ENCODE results near the gene NNAT. TPM values are rescaled to one million over a fixed set of nuclear protein-coding genes. Genes with fewer than 3 reads are reported as not detected.

The NNAT gene
- total and polyA plus RNA-seq, 2 of the 8 experiments (the other 6 are each of a cell fraction or from before 2014, with no cell fraction given) = 66.8 to 175 TPM

- TF ChIP-seq EP300 (IDR thresholded peaks at IDR 0.05; ENCODE audit: borderline replicate concordance in 1 of 2, low read depth in 2 of 2, low read length in 2 of 2) = no peak
- no peak for TF ChIP-seq CTBP2 (IDR thresholded peaks at IDR 0.05; ENCODE audit: borderline replicate concordance, insufficient read depth, insufficient read length, low read length)
- TF ChIP-seq TBP (IDR thresholded peaks at IDR 0.05; ENCODE audit: low read depth, low read length) = peak; percentile 90
- TF ChIP-seq HDAC6 (IDR thresholded peaks at IDR 0.05; ENCODE audit: low read depth, low read length) = no peak
- TF ChIP-seq CREB1 (IDR thresholded peaks at IDR 0.05) = no peak
- 0 out of 4 replicates have a peak, but pooled peaks of 1 of the 2 experiments have one; percentile 35 for TF ChIP-seq HDAC2 (IDR thresholded peaks at IDR 0.05; ENCODE audit: borderline replicate concordance in 1 of 2, low read depth in 2 of 2, low read length in 2 of 2)
- TF ChIP-seq ZNF274 (IDR thresholded peaks at IDR 0.05; ENCODE audit: borderline replicate concordance, extremely low read depth, low read length) = no peak
- no peak for TF ChIP-seq BRCA1 (IDR thresholded peaks at IDR 0.05; ENCODE audit: low read depth, low read length)
- TF ChIP-seq CBX8 (IDR thresholded peaks at IDR 0.05; ENCODE audit: borderline replicate concordance, low read depth, low read length) = no peak
- no peak for TF ChIP-seq RFX5 (IDR thresholded peaks at IDR 0.05; ENCODE audit: borderline replicate concordance, low read depth, low read length)
- TF ChIP-seq NRF1 (IDR thresholded peaks at IDR 0.05; ENCODE audit: low read depth, low read length) = peak; percentile 41; the same call in 1 of the 2 replicates
- TF ChIP-seq BCL11A (IDR thresholded peaks at IDR 0.05; ENCODE audit: low read depth in 2 of 2, low read length in 2 of 2) = no peak
- TF ChIP-seq, protein P1, sequence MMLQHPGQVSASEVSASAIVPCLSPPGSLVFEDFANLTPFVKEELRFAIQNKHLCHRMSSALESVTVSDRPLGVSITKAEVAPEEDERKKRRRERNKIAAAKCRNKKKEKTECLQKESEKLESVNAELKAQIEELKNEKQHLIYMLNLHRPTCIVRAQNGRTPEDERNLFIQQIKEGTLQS (IDR thresholded peaks at IDR 0.05; ENCODE audit: insufficient read depth, low read depth, low read length) = no peak
- TF ChIP-seq JUN (IDR thresholded peaks at IDR 0.05; ENCODE audit: low read depth, low read length) = no peak
- TF ChIP-seq SP1 (IDR thresholded peaks at IDR 0.05; ENCODE audit: low read depth, low read length) = no peak
- TF ChIP-seq SIN3A (conservative IDR thresholded peaks at IDR 0.05 in 1 of 2, IDR thresholded peaks at IDR 0.05 in 1 of 2; ENCODE audit: low read depth in 1 of 2, low read length in 2 of 2) = 0 out of 4 replicates have a peak, but pooled peaks of 1 of the 2 experiments have one; percentile 18
- peak; percentile 84 for TF ChIP-seq TAF1 (IDR thresholded peaks at IDR 0.05; ENCODE audit: low read depth, low read length)
- no peak for TF ChIP-seq SP2 (IDR thresholded peaks at IDR 0.05; ENCODE audit: low read length)
- TF ChIP-seq, protein P2, sequence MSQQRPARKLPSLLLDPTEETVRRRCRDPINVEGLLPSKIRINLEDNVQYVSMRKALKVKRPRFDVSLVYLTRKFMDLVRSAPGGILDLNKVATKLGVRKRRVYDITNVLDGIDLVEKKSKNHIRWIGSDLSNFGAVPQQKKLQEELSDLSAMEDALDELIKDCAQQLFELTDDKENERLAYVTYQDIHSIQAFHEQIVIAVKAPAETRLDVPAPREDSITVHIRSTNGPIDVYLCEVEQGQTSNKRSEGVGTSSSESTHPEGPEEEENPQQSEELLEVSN (IDR thresholded peaks at IDR 0.05) = no peak
- TF ChIP-seq RBBP5 (IDR thresholded peaks at IDR 0.05; ENCODE audit: borderline replicate concordance, low read depth, low read length) = no peak
- TF ChIP-seq EZH2 (IDR thresholded peaks at IDR 0.05; ENCODE audit: low read depth, low read length, severe bottlenecking) = no peak
- no peak for TF ChIP-seq POU5F1 (IDR thresholded peaks at IDR 0.05; ENCODE audit: low read depth, low read length)
- TF ChIP-seq CEBPB (IDR thresholded peaks at IDR 0.05; ENCODE audit: low read depth, low read length) = no peak
Measured at GRCh38 chr20:37521061-37521771, at the start of gene NNAT (continued).
